ENCODE data around the gene FBXO31. TPM values are rescaled to one million over a fixed set of nuclear protein-coding genes. Genes with fewer than 3 reads are reported as not detected.

The FBXO31 gene
- polyA plus RNA-seq, 1 donor from 2014 or later: 20.6 TPM

- TF ChIP-seq RAD21 (conservative IDR thresholded peaks at IDR 0.05): no peak
- TF ChIP-seq TAF1 (IDR thresholded peaks at IDR 0.05; ENCODE audit: low read depth): no peak
These were observed 35.1 kb upstream of the FBXO31 start (continued) for GRCh38 chr16:87418644-87419043.

GRCh38 chr16:87418216-87418615 is 34.6 kb upstream of the FBXO31 start:
- Histone ChIP-seq H3K27ac (ENCODE audit: low read length) (no peak overlapping the region), H3K4me2 (ENCODE audit: low read length) (no peak overlapping the region), H3K79me2 (replicated peaks; ENCODE audit: insufficient read depth, low read length) (no peaks in the 10 kb centered on the region), H3K9me3 (ENCODE audit: low read length) (no peaks in the 10 kb centered on the region), H3K4me3 (ENCODE audit: low read length) (no peak overlapping the region), H3K36me3 (ENCODE audit: insufficient read depth, low read length) (no peaks in the 10 kb centered on the region), H3F3A (ENCODE audit: insufficient read depth, low read length, poor library complexity, severe bottlenecking) (no peaks in the 10 kb centered on the region), H3K27me3 (ENCODE audit: insufficient read depth, low read depth, low read length) (no peaks in the 10 kb centered on the region), H3K9me2 (ENCODE audit: insufficient read depth, low read length) (no peaks in the 10 kb centered on the region), H4K20me1 (ENCODE audit: insufficient read depth) (no peaks in the 10 kb centered on the region), H2AFZ (ENCODE audit: low read depth, low read length) (no peak overlapping the region), H3K9ac (ENCODE audit: low read length) (no peak overlapping the region)
- TF ChIP-seq EP300 (conservative IDR thresholded peaks at IDR 0.05; ENCODE audit: poor library complexity, severe bottlenecking) (no peak), TAF1 (IDR thresholded peaks at IDR 0.05; ENCODE audit: low read depth) (no peak), SMC3 (conservative IDR thresholded peaks at IDR 0.05; ENCODE audit: poor library complexity) (no peak), REST (IDR thresholded peaks at IDR 0.05; ENCODE audit: borderline replicate concordance) (no peak), CTCF (IDR thresholded peaks at IDR 0.05; ENCODE audit: poor library complexity, severe bottlenecking) (no peak), RAD21 (conservative IDR thresholded peaks at IDR 0.05) (no peak), MXI1 (conservative IDR thresholded peaks at IDR 0.05; ENCODE audit: poor library complexity, severe bottlenecking) (no peak), POLR2AphosphoS5 (IDR thresholded peaks at IDR 0.05) (no peak)

- H2AFZ ChIP-seq (ENCODE audit: low read depth, low read length): no peak overlapping the region
- H3F3A ChIP-seq (ENCODE audit: insufficient read depth, low read length, poor library complexity, severe bottlenecking): no peaks in the 10 kb centered on the region
- no peak overlapping the region for H3K4me2 ChIP-seq (ENCODE audit: low read length)
- no peaks in the 10 kb centered on the region for H3K9me2 ChIP-seq (ENCODE audit: insufficient read depth, low read length)
- H3K27me3 ChIP-seq (ENCODE audit: insufficient read depth, low read depth, low read length): no peaks in the 10 kb centered on the region
- H3K27ac ChIP-seq (ENCODE audit: low read length): no peak overlapping the region
- no peaks in the 10 kb centered on the region for H3K9me3 ChIP-seq (ENCODE audit: low read length)
- no peak for TF ChIP-seq REST (IDR thresholded peaks at IDR 0.05; ENCODE audit: borderline replicate concordance)
- H3K4me3 ChIP-seq (ENCODE audit: low read length): no peak overlapping the region
- H3K79me2 ChIP-seq (replicated peaks; ENCODE audit: insufficient read depth, low read length): no peaks in the 10 kb centered on the region
- H3K9ac ChIP-seq (ENCODE audit: low read length): no peak overlapping the region
- H4K20me1 ChIP-seq (ENCODE audit: insufficient read depth): no peaks in the 10 kb centered on the region
- H3K36me3 ChIP-seq (ENCODE audit: insufficient read depth, low read length): no peaks in the 10 kb centered on the region
These were observed 33.9 kb upstream of the FBXO31 start for GRCh38 chr16:87417528-87417910.
